ENCODE results near the gene ACAT2.
"Not testable (repeated sequence)": the region's sequence is repeated elsewhere in the genome, so short reads cannot be mapped to it uniquely, and the experiment has no call there.

The ACAT2 gene

GRCh38 chr6:159807150-159807858 is 45.5 kb downstream of the ACAT2 start:
- in situ Hi-C loops (cut with MboI; ENCODE audit: low sequenced_read_pairs) = no loop called here

- in situ Hi-C loops (cut with MboI; ENCODE audit: low sequenced_read_pairs) = no loop called here
Observed at GRCh38 chr6:159808647-159809046, 46.8 kb downstream of the ACAT2 start.

DNA sequence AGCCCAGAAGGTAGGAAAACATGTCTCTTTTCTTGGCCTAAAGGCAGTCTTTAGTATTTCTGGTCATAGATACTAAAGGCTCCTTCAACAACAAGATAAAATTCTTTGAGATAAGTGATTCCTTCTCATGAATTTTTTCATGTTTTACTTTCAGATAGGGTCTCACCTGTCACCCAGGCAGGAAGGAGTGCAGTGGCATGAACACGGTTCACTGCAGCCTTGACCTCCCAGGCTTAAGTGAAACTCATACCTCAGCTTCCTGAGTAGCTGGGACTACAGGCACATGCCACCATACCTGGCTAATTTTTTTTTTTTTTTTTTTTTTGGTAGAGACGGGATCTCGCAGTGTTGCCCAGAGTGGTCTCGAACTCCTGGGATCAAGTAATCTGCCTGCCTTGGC is 47.3 kb downstream of the ACAT2 start:
- in situ Hi-C loops (cut with MboI; ENCODE audit: low sequenced_read_pairs) = no loop called here

DNA sequence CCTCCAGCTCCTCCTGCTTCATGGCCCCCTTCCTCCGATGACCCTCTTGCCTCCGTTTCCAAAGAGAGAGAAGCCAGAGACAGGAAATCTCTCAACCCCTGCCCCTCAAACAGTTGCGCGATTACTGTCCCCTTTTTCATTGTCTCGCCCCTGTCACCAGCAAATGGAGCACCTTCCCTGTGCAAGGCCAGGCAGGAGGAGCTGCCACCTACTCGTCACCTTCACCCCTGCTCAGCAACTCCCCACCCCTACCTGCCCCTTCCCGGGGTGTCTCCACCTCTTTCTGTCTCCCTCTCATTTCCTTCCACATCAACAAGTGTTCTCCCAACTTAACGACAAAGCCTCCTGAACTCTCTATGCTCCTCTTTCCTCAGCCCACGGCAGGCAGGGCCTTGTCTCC is 51.9 kb downstream of the ACAT2 start:
- in situ Hi-C loops (cut with MboI; ENCODE audit: low sequenced_read_pairs) = no loop called here

- in situ Hi-C loops (cut with MboI; ENCODE audit: low sequenced_read_pairs) = no loop called here
Observed at GRCh38 chr6:159815410-159815809, 53.6 kb downstream of the ACAT2 start.

- in situ Hi-C loops (cut with MboI; ENCODE audit: low sequenced_read_pairs) = not testable (repeated sequence)
Observed at GRCh38 chr6:159816775-159817174, 54.9 kb downstream of the ACAT2 start.

DNA sequence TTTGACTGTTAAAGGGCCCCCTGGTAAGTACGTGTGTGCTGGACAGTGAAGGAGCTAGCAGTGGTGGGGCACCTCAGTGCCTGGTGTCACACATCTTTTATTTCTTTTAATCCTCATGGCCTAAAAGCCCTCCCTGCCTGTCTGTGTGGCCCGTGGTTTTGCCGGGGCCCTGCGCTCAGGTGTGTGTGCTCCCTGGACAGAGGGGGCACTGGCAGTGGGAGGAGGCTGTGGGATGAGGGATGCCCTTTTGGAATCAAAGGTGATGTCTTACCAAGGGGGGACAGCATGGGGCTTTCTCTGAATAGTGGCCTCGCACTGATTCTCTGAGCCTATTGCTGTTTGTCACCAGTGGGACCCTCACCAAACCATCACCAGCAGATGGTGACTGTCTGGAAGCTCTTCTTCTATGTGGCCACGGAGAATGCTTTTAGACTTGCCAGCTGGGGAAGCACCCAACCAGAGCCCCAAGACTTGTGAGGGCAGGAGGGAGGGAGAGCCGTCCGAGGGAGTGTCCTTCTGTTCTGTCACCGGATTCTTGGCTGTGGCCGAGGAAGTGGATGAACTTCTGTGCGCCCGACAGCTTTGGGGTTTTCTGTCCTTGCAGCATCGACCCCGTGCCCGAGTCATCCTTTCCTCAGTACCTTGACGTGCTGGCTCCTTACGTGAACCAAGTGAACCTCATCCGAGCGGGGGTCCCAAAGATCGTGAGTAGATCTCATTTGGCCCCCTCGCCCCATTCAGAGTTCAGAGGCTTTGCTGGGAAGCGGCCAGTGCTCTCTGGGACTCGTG is 56.3 kb downstream of the ACAT2 start:
- in situ Hi-C loops (cut with MboI; ENCODE audit: low sequenced_read_pairs) = no loop called here

DNA sequence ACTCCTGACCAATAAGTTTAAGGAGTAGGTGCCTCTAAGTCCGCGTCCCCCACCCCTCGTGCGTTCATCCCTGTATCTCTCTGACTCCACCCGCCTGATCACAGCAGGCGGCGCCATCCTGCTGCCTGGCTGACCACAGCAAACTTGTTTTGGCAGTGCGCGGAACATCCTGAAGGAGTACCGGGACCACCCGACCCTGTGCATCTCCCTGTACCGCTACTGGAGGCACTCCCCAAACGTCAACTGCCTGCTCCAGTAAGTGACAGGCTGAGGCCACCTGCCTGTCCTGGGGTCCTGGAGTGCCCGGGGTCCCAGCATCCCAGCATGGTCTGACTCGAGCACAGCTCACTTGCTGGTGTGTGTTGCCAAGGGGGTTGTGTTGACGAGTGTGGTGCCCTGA is 57.3 kb downstream of the ACAT2 start:
- in situ Hi-C loops (cut with MboI; ENCODE audit: low sequenced_read_pairs) = no loop called here

GRCh38 chr6:159819932-159820640 is 58.2 kb downstream of the ACAT2 start:
- in situ Hi-C loops (cut with MboI; ENCODE audit: low sequenced_read_pairs) = no loop called here

DNA sequence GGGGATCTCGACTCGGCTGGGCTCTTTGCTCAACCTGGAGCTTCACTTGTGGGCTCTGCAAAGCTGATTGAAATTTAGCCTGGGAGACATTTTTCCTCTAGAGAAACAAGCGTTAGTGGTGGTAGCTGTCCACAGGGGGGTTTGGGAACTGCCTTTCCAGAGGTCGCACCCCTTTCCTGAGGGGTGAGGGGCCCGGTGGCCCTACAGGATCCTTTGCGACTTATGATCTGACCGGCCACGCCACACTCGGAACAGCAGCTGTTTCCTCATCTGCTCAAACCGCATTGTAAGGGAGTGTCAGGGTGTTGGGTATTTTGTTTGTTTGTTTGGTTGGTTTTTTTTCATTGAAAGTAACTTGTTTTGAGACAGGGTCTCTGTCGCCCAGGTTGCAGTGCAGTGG is 59.3 kb downstream of the ACAT2 start:
- in situ Hi-C loops (cut with MboI; ENCODE audit: low sequenced_read_pairs) = no loop called here

DNA sequence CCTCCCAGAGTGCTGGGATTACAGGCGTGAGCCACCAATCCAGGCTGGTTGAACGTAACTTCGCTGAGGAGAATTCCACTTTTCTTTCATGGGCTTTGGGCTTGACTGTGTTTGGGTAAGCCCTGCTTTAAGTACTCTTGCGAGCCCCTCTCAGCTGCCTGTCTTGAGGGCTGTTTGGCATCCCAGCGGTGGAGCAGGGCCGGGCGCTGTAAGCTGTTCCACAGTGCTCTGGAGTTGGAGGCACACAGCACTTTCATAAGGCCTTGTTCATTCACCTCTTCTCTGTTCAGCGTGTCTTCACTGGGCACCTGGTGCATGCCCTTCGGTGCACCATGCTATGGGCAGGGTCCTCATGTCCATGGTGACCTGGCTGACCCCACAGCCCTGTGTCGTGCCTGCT is 59.9 kb downstream of the ACAT2 start:
- in situ Hi-C loops (cut with MboI; ENCODE audit: low sequenced_read_pairs) = no loop called here

- in situ Hi-C loops (cut with MboI; ENCODE audit: low sequenced_read_pairs) = no loop called here
Observed at GRCh38 chr6:159823953-159824352, 62.1 kb downstream of the ACAT2 start.

- in situ Hi-C loops (cut with MboI; ENCODE audit: low sequenced_read_pairs) = not testable (repeated sequence)
Observed at GRCh38 chr6:159824690-159825089, 62.8 kb downstream of the ACAT2 start.

DNA sequence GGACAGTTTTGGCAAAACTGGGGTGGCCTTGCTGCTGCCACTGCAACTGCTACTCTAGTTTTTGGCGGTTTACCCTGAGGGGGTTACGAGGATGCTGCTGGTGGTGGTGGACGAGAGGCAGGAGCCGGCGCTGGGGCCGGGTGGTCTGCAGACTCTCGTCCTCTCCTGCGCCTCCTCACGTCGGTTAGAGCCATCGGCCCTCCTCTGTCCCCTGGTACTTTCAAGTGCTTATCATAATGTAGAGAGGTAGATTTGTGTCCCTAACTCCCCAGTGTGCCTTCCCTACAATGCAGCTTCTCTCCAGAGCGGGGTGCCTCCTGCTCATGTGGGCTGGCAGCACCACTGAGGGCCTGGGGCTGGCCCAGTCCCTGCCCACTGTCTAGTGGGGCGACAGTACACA is 64.2 kb downstream of the ACAT2 start:
- in situ Hi-C loops (cut with MboI; ENCODE audit: low sequenced_read_pairs) = no loop called here

DNA sequence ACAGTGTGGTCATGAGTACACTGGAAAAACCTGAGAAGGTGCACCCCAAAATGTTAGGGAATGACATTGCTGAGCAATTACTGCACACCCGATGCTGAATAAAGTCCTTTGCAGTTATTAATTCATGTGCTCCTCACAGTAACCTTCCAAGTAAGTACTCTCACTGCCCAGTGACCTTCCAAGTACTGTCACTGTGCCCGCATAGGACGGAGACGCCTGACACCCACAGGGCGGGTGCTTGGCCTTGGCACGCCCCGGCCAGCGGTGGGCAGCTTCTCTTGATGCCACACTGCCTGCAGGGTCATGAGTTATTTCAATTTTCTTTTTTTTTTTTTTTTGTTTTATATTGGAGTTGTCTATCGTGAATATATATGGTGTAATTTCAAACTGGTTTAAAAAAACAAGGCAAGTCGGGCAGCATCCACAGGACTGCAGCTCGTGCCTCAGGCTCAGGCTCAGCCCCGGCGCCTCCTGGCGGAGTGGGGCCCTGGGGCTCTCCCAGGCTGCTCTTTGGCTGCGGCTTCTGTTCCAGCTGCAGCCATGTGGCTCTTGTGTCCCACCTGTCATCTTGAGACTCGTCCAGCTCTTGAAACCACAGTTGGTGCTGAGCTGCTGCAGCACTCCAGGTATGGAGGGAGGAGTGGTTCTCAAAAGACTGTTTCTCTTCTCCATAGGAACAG is 65.3 kb downstream of the ACAT2 start:
- in situ Hi-C loops (cut with MboI; ENCODE audit: low sequenced_read_pairs) = no loop called here

- in situ Hi-C loops (cut with MboI; ENCODE audit: low sequenced_read_pairs) = no loop called here
Observed at GRCh38 chr6:159828074-159828473, 66.2 kb downstream of the ACAT2 start.

Measured in HL-60/S4 (cell line).